Lung (tissue), 12 donors: ENCODE data around the gene RABL6. TPM values are rescaled to one million over a fixed set of nuclear protein-coding genes. Genes with fewer than 3 reads are reported as not detected.

Experiments
- ATAC-seq: fragments of 200-7000 bp; cut with Tn5 transposase; one replicate; pipeline ENCODE4 v1.9.1; 2020; ENCODE audit warnings: moderate number of reproducible peaks; ENCODE audit not compliant: insufficient read depth, low FRiP score
- DNase-seq, 3 donors: peaks; one replicate each; pipeline ENCODE4 v3.0.0-alpha.2; 2013 to 2017
- H3K27ac ChIP-seq, 2 donors: one replicate each; pipeline ENCODE4 v1.5.1; 2013; ENCODE audit warnings: mild to moderate bottlenecking in 2 of 2, moderate library complexity in 2 of 2, control low read depth in 1 of 2, inconsistent platforms in 1 of 2, low read depth in 1 of 2, low read length in 1 of 2
- H3K27me3 ChIP-seq, 3 donors: one replicate each; pipeline ENCODE4 v1.5.1; 2013; ENCODE audit warnings: low read length in 2 of 3; ENCODE audit not compliant: control insufficient read depth in 3 of 3, insufficient read depth in 3 of 3
- H3K36me3 ChIP-seq, 4 donors: one replicate each; pipeline ENCODE4 v1.5.1; 2013; ENCODE audit warnings: low read length in 4 of 4, mild to moderate bottlenecking in 1 of 4, moderate library complexity in 1 of 4; ENCODE audit not compliant: control insufficient read depth in 4 of 4, insufficient read depth in 4 of 4
- H3K4me1 ChIP-seq, 5 donors: one replicate each; pipeline ENCODE4 v1.5.1; 2013; ENCODE audit warnings: low read length in 5 of 5, mild to moderate bottlenecking in 2 of 5, moderate library complexity in 1 of 5; ENCODE audit not compliant: control insufficient read depth in 5 of 5, insufficient read depth in 5 of 5
- H3K4me3 ChIP-seq: one replicate; pipeline ENCODE4 v1.5.1; 2013; ENCODE audit warnings: mild to moderate bottlenecking, control low read depth, moderate library complexity
- H3K9ac ChIP-seq, 2 donors: one replicate each; pipeline ENCODE4 v1.5.1; 2013; ENCODE audit warnings: low read length in 2 of 2, control low read depth in 1 of 2; ENCODE audit not compliant: insufficient read depth in 1 of 2
- H3K9me3 ChIP-seq, 4 donors: one replicate each; pipeline ENCODE4 v1.5.1; 2013; ENCODE audit warnings: low read length in 3 of 4, mild to moderate bottlenecking in 1 of 4, moderate library complexity in 1 of 4; ENCODE audit not compliant: control insufficient read depth in 4 of 4, insufficient read depth in 3 of 4
- WGBS, 2 donors: extraction: QIAGEN DNeasy Blood & Tissue Kit; methylation state at CpG; one replicate each; pipeline ENCODE4 v1.1.7; 2013; 5-methylcytosine and 5-hydroxymethylcytosine counted together
- polyA plus RNA-seq, 2 donors: library from polyadenylated mRNA; stranded (reverse); fragments of 200-250 nt; gene quantifications; one replicate each; pipeline ENCODE4 v1.2.1, GENCODE V29; 2013
- total RNA-seq, 2 donors: library from RNA; depleted of rRNA in 1 of 2; stranded (reverse); fragments of >200 nt in 1 of 2; gene quantifications; one replicate each; pipeline ENCODE4 v1.2.1, GENCODE V29; 2014 to 2021
- TF ChIP-seq, protein P1 (sequence below): IDR thresholded peaks from 2 replicates; pipeline ENCODE4 v1.5.1; 2012; ENCODE audit warnings: mild to moderate bottlenecking; ENCODE audit errors: control extremely low read depth, extremely low read depth
- donor health status: control.
- donor health status: control.
- donor health status: Bipolar disorder and iron deficiency.
- donor health status: healthy.
- donor health status: DM: yes; HTN: yes; CAD: no.

Gene RABL6
- total and polyA plus RNA-seq, 4 donors, result 36.4 to 87.8 (median 62.2) TPM

DNA sequence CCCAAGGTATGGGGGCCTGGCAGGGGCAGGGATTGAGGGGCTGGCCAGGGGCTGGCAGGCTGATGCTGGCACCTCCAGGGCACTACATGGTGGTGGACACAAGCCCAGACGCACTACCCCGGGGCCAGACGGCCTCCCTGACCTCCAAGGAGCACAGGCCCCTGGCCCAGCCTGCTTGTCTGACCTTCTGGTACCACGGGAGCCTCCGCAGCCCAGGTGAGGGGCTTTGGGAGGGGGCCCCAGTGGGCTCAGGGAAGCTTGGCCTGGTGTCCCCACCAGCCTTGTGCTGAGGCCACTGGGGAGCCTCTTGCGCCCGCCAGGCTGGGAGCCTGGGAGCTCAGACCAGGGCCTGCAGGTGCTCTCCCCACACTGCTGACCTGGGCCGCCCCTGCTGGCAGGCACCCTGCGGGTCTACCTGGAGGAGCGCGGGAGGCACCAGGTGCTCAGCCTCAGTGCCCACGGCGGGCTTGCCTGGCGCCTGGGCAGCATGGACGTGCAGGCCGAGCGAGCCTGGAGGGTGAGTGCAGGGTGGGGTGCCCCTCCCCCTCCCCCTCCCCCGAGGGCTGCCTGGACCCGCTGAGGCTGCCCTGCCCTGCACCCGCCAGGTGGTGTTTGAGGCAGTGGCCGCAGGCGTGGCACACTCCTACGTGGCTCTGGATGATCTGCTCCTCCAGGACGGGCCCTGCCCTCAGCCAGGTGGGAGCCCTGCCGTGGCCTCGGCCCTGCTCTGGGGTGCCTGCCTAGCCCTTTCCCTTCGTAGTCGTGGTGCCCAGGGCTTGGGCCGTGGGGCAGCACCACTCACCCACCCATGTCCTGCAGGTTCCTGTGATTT lies 50.0 kb downstream of the RABL6 start:
- DNase-seq, result peak in 1 of 3 donors; percentile 12
- Histone ChIP-seq H3K36me3 (peaks cover 0 to 34% (median 8%) of the 10 kb centered on the region in 4 donors), H3K27me3 (no peaks in the 10 kb centered on the region), H3K9ac (no peak overlapping the region), H3K4me3 (no peak overlapping the region), H3K4me1 (peaks cover 0 to 7% (median 0%) of the 10 kb centered on the region in 5 donors), H3K9me3 (no peaks in the 10 kb centered on the region), H3K27ac (no peak overlapping the region)
- WGBS, 2 donors, result 85 to 92% methylated on average over 25 to 29 of the region's 29 CpGs
- TF ChIP-seq, protein P1, sequence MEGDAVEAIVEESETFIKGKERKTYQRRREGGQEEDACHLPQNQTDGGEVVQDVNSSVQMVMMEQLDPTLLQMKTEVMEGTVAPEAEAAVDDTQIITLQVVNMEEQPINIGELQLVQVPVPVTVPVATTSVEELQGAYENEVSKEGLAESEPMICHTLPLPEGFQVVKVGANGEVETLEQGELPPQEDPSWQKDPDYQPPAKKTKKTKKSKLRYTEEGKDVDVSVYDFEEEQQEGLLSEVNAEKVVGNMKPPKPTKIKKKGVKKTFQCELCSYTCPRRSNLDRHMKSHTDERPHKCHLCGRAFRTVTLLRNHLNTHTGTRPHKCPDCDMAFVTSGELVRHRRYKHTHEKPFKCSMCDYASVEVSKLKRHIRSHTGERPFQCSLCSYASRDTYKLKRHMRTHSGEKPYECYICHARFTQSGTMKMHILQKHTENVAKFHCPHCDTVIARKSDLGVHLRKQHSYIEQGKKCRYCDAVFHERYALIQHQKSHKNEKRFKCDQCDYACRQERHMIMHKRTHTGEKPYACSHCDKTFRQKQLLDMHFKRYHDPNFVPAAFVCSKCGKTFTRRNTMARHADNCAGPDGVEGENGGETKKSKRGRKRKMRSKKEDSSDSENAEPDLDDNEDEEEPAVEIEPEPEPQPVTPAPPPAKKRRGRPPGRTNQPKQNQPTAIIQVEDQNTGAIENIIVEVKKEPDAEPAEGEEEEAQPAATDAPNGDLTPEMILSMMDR, result no peak
- ATAC-seq, result no peak

DNA sequence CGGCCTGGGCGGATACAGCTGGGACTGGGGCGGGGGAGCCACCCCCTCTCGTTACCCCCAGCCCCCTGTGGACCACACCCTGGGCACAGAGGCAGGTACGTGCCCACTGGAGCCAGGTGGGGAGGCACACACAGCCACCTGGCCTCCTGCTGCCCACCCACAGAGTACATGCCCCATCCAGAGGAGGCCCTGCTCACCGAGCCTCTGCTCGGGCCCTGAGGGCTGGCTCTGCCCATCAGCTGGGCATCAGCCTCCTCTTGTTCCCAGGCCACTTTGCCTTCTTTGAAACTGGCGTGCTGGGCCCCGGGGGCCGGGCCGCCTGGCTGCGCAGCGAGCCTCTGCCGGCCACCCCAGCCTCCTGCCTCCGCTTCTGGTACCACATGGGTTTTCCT lies 50.7 kb downstream of the RABL6 start:
- H3K4me1 ChIP-seq, result peaks cover 0 to 7% (median 0%) of the 10 kb centered on the region in 5 donors
- ATAC-seq, result no peak
- no peak overlapping the region for H3K27ac ChIP-seq
- no peak overlapping the region for H3K9ac ChIP-seq
- H3K27me3 ChIP-seq, result no peaks in the 10 kb centered on the region
- peaks cover 6 to 40% (median 12%) of the 10 kb centered on the region in 4 donors for H3K36me3 ChIP-seq
- H3K4me3 ChIP-seq, result no peak overlapping the region
- 93 to 95% methylated on average over 15 of the region's 15 CpGs for WGBS, 2 donors
- TF ChIP-seq, protein P1, result no peak
- no peaks in the 10 kb centered on the region for H3K9me3 ChIP-seq
- DNase-seq, result no peak

DNA sequence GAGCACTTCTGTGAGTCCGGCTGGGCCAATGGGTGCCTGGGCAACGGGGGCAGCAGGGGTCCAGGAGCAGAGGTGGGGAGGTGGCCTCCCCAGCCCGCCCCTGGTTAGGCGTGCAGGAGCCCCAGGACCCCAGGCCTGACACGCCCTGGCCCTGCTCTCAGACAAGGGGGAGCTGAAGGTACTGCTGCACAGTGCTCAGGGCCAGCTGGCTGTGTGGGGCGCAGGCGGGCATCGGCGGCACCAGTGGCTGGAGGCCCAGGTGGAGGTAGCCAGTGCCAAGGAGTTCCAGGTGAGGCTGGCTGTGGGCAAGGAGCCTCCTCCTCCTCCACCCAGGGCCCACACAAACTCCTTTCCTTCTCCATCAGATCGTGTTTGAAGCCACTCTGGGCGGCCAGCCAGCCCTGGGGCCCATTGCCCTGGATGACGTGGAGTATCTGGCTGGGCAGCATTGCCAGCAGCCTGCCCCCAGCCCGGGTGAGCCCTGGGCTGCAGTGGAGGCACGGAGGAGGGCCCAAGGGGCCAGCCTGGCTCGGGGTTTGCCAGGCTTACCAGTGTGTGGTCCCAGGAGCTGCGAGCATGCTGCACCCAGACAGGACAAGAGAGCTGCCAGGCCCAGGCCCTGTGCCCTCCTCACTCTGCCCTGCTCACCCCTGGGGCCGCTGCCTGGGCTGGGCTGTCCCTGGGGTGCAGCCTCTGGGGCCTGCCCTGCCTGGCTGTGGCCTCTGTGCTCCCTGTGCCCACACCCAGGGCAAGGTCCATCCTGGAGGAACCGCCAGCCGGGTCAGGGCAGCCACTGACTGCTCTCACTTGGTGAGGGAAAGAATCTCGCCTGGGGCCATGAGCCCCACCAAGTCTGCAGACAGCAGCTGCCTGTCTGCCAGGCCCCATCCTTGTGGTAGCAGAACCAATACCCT lies 51.4 kb downstream of the RABL6 start:
- Histone ChIP-seq H3K27me3 (no peaks in the 10 kb centered on the region), H3K9me3 (no peaks in the 10 kb centered on the region), H3K36me3 (peaks cover 6 to 44% (median 17%) of the 10 kb centered on the region in 4 donors), H3K9ac (no peak overlapping the region), H3K4me3 (no peak overlapping the region), H3K27ac (peak overlapping the region in 1 of 2 donors; percentile 1), H3K4me1 (peaks cover 0 to 7% (median 0%) of the 10 kb centered on the region in 5 donors)
- DNase-seq (peak in 2 of 3 donors; percentile 29 to 39), ATAC-seq (no peak)
- 73 to 84% methylated on average over 19 to 20 of the region's 20 CpGs for WGBS, 2 donors
- TF ChIP-seq, protein P1, result no peak
